Suprapubic skin (tissue), 3 donors: ENCODE data around the gene CRACDL.

Experiments used
- POLR2A ChIP-seq, 2 donors: fragments of 450-650 bp; IDR thresholded peaks; one replicate each; pipeline ENCODE4 v1.6.1; 2017; ENCODE audit warnings: antibody characterized with exemption in 2 of 2, mild to moderate bottlenecking in 2 of 2, moderate library complexity in 2 of 2
- TF ChIP-seq, protein P1 (sequence below), 2 donors: fragments of 200-600 bp in 1 of 2; fragments of 450-650 bp in 1 of 2; sonication (generic) in 1 of 2; IDR thresholded peaks; one replicate each; pipeline ENCODE4 v1.5.1; 2016 to 2019; ENCODE audit warnings: antibody characterized with exemption in 2 of 2, mild to moderate bottlenecking in 1 of 2, moderate library complexity in 1 of 2

DNA sequence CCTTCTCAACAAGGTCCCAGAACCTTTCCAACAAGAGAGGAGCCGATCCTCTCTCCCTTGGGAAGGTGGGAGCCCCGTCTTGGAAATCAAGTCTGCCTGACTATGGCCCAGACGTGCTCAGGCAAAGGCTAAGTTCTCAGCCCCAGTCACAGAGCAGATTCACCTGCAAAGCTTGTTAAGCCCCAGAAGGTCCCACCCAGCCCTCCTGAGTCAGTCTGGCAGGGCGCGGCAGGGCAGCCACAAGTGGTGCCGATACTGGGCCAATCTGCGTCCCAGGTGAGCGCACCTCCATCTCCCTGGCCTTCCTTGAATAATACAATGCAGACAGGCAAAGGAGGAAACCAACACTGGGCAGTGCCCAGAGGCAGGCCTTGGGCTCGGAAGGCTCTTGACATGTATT is 15.0 kb downstream of the CRACDL start:
- TF ChIP-seq, protein P1, sequence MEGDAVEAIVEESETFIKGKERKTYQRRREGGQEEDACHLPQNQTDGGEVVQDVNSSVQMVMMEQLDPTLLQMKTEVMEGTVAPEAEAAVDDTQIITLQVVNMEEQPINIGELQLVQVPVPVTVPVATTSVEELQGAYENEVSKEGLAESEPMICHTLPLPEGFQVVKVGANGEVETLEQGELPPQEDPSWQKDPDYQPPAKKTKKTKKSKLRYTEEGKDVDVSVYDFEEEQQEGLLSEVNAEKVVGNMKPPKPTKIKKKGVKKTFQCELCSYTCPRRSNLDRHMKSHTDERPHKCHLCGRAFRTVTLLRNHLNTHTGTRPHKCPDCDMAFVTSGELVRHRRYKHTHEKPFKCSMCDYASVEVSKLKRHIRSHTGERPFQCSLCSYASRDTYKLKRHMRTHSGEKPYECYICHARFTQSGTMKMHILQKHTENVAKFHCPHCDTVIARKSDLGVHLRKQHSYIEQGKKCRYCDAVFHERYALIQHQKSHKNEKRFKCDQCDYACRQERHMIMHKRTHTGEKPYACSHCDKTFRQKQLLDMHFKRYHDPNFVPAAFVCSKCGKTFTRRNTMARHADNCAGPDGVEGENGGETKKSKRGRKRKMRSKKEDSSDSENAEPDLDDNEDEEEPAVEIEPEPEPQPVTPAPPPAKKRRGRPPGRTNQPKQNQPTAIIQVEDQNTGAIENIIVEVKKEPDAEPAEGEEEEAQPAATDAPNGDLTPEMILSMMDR (IDR thresholded peaks at IDR 0.05) = no peak
- no peak for TF ChIP-seq POLR2A (IDR thresholded peaks at IDR 0.05)
